BJ (cell line): Measurements from ENCODE around the gene TTLL11. TPM values are rescaled to one million over a fixed set of nuclear protein-coding genes. Genes with fewer than 3 reads are reported as not detected.
A peak's percentile ranks its signal among the peaks of the same experiment; 100 is the strongest.

Source experiments
- CTCF ChIA-PET: fragments of 350-600 bp; formaldehyde crosslinking; extraction: SDS; loops from one replicate; lab custom pipeline; 2021; ENCODE audit warnings: antibody characterized with exemption, inconsistent platforms; lab: Yijun Ruan, JAX
- POLR2A ChIA-PET: fragments of 300-600 bp; sonication (Branson Sonifier 250); formaldehyde crosslinking; extraction: SDS; loops from one replicate; lab custom pipeline; 2021; ENCODE audit warnings: antibody characterized with exemption; lab: Charles Lee
- DNase-seq: peaks from one replicate; pipeline ENCODE4 v3.0.0-alpha.2; 2011; ENCODE audit warnings: low read depth
- H3K27me3 ChIP-seq: 2 replicates; pipeline ENCODE4 v1.6.0; 2011; ENCODE audit warnings: low read length; ENCODE audit not compliant: control insufficient read depth, insufficient read depth
- H3K36me3 ChIP-seq: 2 replicates; pipeline ENCODE4 v1.5.1; 2011; ENCODE audit warnings: low read length; ENCODE audit not compliant: control insufficient read depth, insufficient read depth
- H3K4me3 ChIP-seq: 2 replicates; pipeline ENCODE4 v1.5.1; 2011; ENCODE audit warnings: low read depth, mild to moderate bottlenecking, control low read depth, low read length
- polyA plus RNA-seq: library from polyadenylated mRNA; depleted of rRNA; stranded (reverse); fragments of >200 nt; gene quantifications from 2 replicates; pipeline ENCODE4 v1.2.3, GENCODE V29; 2011
- TF ChIP-seq, protein P1 (sequence below): IDR thresholded peaks from 2 replicates; pipeline ENCODE4 v1.5.1; 2011; ENCODE audit warnings: low read depth, mild to moderate bottlenecking, control low read depth, inconsistent platforms, low read length, moderate library complexity; ENCODE audit not compliant: insufficient read depth

Gene TTLL11
- polyA plus RNA-seq, 1 experiment, result 5.6 TPM

- ChIA-PET POLR2A (no interaction called here), CTCF (interaction anchor here (1.0 to 8.9 kb wide), 5 partner anchors 14 to 453 kb away, joined by 3 to 69 read pairs (median 3); no protein-coding TSS in a partner anchor)
- Histone ChIP-seq H3K36me3 (no peaks in the 10 kb centered on the region), H3K27me3 (no peaks in the 10 kb centered on the region), H3K4me3 (no peak overlapping the region)
- TF ChIP-seq, protein P1, sequence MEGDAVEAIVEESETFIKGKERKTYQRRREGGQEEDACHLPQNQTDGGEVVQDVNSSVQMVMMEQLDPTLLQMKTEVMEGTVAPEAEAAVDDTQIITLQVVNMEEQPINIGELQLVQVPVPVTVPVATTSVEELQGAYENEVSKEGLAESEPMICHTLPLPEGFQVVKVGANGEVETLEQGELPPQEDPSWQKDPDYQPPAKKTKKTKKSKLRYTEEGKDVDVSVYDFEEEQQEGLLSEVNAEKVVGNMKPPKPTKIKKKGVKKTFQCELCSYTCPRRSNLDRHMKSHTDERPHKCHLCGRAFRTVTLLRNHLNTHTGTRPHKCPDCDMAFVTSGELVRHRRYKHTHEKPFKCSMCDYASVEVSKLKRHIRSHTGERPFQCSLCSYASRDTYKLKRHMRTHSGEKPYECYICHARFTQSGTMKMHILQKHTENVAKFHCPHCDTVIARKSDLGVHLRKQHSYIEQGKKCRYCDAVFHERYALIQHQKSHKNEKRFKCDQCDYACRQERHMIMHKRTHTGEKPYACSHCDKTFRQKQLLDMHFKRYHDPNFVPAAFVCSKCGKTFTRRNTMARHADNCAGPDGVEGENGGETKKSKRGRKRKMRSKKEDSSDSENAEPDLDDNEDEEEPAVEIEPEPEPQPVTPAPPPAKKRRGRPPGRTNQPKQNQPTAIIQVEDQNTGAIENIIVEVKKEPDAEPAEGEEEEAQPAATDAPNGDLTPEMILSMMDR, result no peak
- DNase-seq, result no peak
Measured at GRCh38 chr9:121998513-121999049, 94.5 kb downstream of the TTLL11 start.

- POLR2A ChIA-PET, result no interaction called here
- Histone ChIP-seq H3K4me3 (no peak overlapping the region), H3K36me3 (no peaks in the 10 kb centered on the region), H3K27me3 (no peaks in the 10 kb centered on the region)
- CTCF ChIA-PET, result interaction anchor here (0.9 to 8.9 kb wide), 6 partner anchors 8 to 452 kb away, joined by 4 to 69 read pairs (median 6); no protein-coding TSS in a partner anchor
- TF ChIP-seq, protein P1, result no peak
- no peak for DNase-seq
Measured at GRCh38 chr9:121997791-121998190, 95.3 kb downstream of the TTLL11 start.

DNA sequence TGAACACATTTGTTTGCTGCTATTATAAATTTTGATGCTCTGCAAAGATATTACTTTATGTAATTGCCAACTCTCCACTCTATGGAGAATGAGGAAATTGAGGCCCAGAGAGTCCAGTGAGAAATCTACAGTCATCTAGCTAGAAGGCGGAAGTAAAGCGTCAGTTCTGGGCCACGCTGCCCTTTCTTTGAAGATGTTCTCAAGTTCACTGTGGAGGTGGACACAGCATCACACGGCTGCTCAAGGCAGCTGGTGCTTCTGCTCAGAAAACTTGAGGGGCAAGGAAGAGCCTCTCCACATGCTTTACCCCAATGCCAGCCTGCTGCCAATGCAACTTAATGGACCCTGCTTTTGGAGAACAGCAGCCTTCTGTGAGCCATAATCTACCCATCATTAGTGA lies 96.3 kb downstream of the TTLL11 start:
- Histone ChIP-seq H3K27me3 (no peaks in the 10 kb centered on the region), H3K4me3 (no peak overlapping the region), H3K36me3 (no peaks in the 10 kb centered on the region)
- TF ChIP-seq, protein P1, result no peak
- ChIA-PET CTCF (interaction anchor here (0.8 to 8.9 kb wide), 7 partner anchors 9 to 451 kb away, joined by 3 to 69 read pairs (median 7); no protein-coding TSS in a partner anchor), POLR2A (no interaction called here)
- no peak for DNase-seq

DNA sequence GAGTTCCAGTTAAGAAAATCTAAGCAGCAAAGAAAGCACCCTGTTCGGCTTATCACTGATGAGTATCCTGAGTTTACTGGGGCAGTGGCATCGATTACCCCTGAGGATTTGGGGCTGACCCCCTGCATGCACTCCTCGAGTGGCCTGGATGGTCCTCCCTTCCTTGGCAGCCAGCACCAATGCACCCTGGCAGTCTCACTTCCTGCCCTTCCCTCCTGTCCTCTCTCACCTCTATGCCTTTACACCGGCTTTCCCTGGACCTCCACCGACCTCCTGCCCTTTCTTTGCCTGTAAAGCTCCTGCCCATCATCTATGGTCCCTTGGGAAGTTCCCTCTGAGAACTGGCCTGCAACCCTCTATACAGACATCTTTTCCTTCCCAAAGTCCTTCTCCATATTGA lies 97.1 kb downstream of the TTLL11 start:
- H3K27me3 ChIP-seq, result no peaks in the 10 kb centered on the region
- DNase-seq, result no peak
- CTCF ChIA-PET, result interaction anchor here (0.8 to 8.9 kb wide), 8 partner anchors 8 to 450 kb away, joined by 3 to 69 read pairs (median 4); no protein-coding TSS in a partner anchor
- H3K4me3 ChIP-seq, result no peak overlapping the region
- no peaks in the 10 kb centered on the region for H3K36me3 ChIP-seq
- TF ChIP-seq, protein P1, result no peak
- POLR2A ChIA-PET, result no interaction called here

- no peaks in the 10 kb centered on the region for H3K27me3 ChIP-seq
- CTCF ChIA-PET, result interaction anchor here (0.6 to 8.9 kb wide), 4 partner anchors 272 to 447 kb away, joined by 3 to 69 read pairs (median 4); no protein-coding TSS in a partner anchor
- POLR2A ChIA-PET, result no interaction called here
- no peak overlapping the region for H3K4me3 ChIP-seq
- DNase-seq, result no peak
- no peaks in the 10 kb centered on the region for H3K36me3 ChIP-seq
- TF ChIP-seq, protein P1, result peak; percentile 69
Measured at GRCh38 chr9:121992571-121993212, 100.4 kb downstream of the TTLL11 start.
